Vagina (tissue), 2 donors: ENCODE results near the gene TUFM.

ENCODE experiments used
- POLR2A ChIP-seq, 2 donors: fragments of 450-650 bp; IDR thresholded peaks; one replicate each; pipeline ENCODE4 v1.6.1; 2017; ENCODE audit warnings: antibody characterized with exemption in 2 of 2, mild to moderate bottlenecking in 2 of 2, moderate library complexity in 2 of 2
- POLR2AphosphoS5 ChIP-seq, 2 donors: sonication (generic); formaldehyde crosslinking; IDR thresholded peaks; one replicate each; pipeline ENCODE4 v1.9.0; 2017; ENCODE audit warnings: antibody characterized with exemption in 2 of 2, mild to moderate bottlenecking in 2 of 2, low read depth in 1 of 2; ENCODE audit not compliant: insufficient read depth in 1 of 2
- TF ChIP-seq, protein P1 (sequence below), 3 experiments: fragments of 450-650 bp in 2 of 3; fragments of 200-600 bp in 1 of 3; sonication (generic) in 1 of 3; IDR thresholded peaks; one replicate each; pipeline ENCODE4 v1.5.1; 2017 to 2019; ENCODE audit warnings: antibody characterized with exemption in 3 of 3, mild to moderate bottlenecking in 2 of 3, moderate library complexity in 2 of 3

DNA sequence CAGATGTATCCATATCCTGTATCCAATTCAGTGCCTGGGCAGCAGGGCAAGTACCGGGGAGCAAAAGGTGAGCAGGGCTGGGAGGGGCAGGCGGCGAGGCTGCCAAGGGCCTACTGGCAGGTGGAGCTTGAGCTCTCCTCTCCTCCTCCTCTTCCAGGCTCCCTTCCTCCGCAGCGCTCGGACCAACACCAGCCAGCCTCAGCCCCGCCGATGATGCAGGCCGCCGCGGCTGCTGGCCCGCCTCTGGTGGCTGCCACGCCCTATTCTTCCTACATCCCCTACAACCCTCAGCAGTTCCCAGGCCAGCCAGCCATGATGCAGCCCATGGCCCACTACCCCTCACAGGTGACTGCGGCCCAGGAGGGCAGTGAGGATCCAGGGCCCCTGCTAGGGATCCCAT lies 11.8 kb downstream of the TUFM start:
- TF ChIP-seq, protein P1, sequence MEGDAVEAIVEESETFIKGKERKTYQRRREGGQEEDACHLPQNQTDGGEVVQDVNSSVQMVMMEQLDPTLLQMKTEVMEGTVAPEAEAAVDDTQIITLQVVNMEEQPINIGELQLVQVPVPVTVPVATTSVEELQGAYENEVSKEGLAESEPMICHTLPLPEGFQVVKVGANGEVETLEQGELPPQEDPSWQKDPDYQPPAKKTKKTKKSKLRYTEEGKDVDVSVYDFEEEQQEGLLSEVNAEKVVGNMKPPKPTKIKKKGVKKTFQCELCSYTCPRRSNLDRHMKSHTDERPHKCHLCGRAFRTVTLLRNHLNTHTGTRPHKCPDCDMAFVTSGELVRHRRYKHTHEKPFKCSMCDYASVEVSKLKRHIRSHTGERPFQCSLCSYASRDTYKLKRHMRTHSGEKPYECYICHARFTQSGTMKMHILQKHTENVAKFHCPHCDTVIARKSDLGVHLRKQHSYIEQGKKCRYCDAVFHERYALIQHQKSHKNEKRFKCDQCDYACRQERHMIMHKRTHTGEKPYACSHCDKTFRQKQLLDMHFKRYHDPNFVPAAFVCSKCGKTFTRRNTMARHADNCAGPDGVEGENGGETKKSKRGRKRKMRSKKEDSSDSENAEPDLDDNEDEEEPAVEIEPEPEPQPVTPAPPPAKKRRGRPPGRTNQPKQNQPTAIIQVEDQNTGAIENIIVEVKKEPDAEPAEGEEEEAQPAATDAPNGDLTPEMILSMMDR (IDR thresholded peaks at IDR 0.05) = no peak
- TF ChIP-seq POLR2A (IDR thresholded peaks at IDR 0.05) = no peak
- no peak for TF ChIP-seq POLR2AphosphoS5 (IDR thresholded peaks at IDR 0.05; ENCODE audit: insufficient read depth in 1 of 2, low read depth in 1 of 2)
